GM18502 (cell line): Measurements from ENCODE around the gene CLIC4.
"Not testable (repeated sequence)": the region's sequence is repeated elsewhere in the genome, so short reads cannot be mapped to it uniquely, and the experiment has no call there.

Experiments used
- ATAC-seq: cut with Tn5 transposase; IDR thresholded peaks from one replicate; pipeline ENCODE4 v1.9.1; 2021; ENCODE audit warnings: mild to moderate bottlenecking; ENCODE audit not compliant: unreplicated experiment, poor library complexity

Gene CLIC4

GRCh38 chr1:24803220-24803619 lies 58.0 kb downstream of the CLIC4 start:
- no peak for ATAC-seq

GRCh38 chr1:24803987-24804530 lies 58.8 kb downstream of the CLIC4 start:
- no peak for ATAC-seq

GRCh38 chr1:24805534-24806301 lies 60.5 kb downstream of the CLIC4 start:
- ATAC-seq: no peak

GRCh38 chr1:24806588-24806987 lies 61.3 kb downstream of the CLIC4 start:
- ATAC-seq: no peak

GRCh38 chr1:24811494-24811893 lies 66.2 kb downstream of the CLIC4 start:
- not testable (repeated sequence) for ATAC-seq

GRCh38 chr1:24820221-24820620 lies 75.0 kb downstream of the CLIC4 start:
- not testable (repeated sequence) for ATAC-seq

- ATAC-seq: no peak
Measured at GRCh38 chr1:24822887-24823286, 77.6 kb downstream of the CLIC4 start.

GRCh38 chr1:24823486-24823885 lies 78.2 kb downstream of the CLIC4 start:
- not testable (repeated sequence) for ATAC-seq

- ATAC-seq: no peak
Measured at GRCh38 chr1:24825174-24825573, 79.9 kb downstream of the CLIC4 start.

- no peak for ATAC-seq
Measured at GRCh38 chr1:24826510-24826909, 81.3 kb downstream of the CLIC4 start.

GRCh38 chr1:24827379-24828135 lies 82.3 kb downstream of the CLIC4 start:
- ATAC-seq: no peak

GRCh38 chr1:24828183-24828886 lies 83.1 kb downstream of the CLIC4 start:
- ATAC-seq: no peak

GRCh38 chr1:24828887-24829192 lies 83.6 kb downstream of the CLIC4 start:
- no peak for ATAC-seq

GRCh38 chr1:24830680-24831272 lies 85.5 kb downstream of the CLIC4 start:
- no peak for ATAC-seq

- ATAC-seq: no peak
Measured at GRCh38 chr1:24841593-24841992, 96.3 kb downstream of the CLIC4 start.

- no peak for ATAC-seq
Measured at GRCh38 chr1:24846671-24847070, 101.4 kb downstream of the CLIC4 start.

- peak; percentile 87 for ATAC-seq
Measured at GRCh38 chr1:24847995-24848881, 103.0 kb downstream of the CLIC4 start.

- ATAC-seq: no peak
Measured at GRCh38 chr1:24849672-24850295, 104.5 kb downstream of the CLIC4 start.

GRCh38 chr1:24850328-24850920 lies 105.2 kb downstream of the CLIC4 start:
- ATAC-seq: no peak
